Inflammatory macrophage treated with lipopolysaccharide for 1 hour (primary cell): ENCODE results near the gene VILL.
A peak's percentile ranks its signal among the peaks of the same experiment; 100 is the strongest.
"Not testable (repeated sequence)": the region's sequence is repeated elsewhere in the genome, so short reads cannot be mapped to it uniquely, and the experiment has no call there.

ENCODE experiments used
- DNase-seq, 2 donors: peaks; one replicate each; pipeline ENCODE4 v3.0.0-alpha.2; 2020 to 2022

Gene VILL

DNA sequence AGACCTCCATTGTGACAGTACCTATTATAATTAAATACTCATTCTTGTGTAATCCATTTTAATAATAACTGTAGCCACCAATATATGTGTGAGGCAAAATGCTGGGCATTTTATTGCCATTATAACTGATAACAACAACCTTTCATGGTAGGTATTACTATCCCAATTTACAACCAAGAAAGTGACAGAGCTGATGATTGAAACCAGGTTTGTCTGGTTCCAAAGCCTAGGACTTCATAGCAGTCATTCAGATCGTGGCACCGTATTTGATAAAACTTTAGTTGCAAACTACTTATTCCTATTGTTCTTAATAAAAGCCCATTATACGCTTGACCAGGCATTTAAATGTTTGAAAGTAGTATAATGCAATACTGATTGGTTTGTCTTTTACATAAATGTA is 26.4 kb upstream of the VILL start:
- DNase-seq, result no peak

DNA sequence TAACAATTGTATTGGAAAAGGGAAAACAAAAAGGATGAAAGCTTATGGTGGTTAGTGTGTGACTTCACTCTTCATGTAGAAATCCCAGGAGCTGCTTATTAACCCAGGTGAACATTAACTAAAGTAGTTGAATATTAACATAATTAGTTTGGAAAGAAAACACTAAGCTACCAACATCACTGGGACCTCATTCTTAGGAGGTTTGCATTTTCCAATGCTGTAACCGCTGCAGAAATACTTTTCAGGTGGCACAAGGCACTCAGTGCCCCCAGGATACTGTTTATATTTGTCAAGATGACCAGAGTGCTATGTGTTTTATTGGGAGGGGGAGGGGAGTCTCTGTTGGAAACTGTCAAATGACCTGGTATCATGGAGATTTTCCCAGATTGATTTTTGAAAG is 25.9 kb upstream of the VILL start:
- no peak for DNase-seq

DNA sequence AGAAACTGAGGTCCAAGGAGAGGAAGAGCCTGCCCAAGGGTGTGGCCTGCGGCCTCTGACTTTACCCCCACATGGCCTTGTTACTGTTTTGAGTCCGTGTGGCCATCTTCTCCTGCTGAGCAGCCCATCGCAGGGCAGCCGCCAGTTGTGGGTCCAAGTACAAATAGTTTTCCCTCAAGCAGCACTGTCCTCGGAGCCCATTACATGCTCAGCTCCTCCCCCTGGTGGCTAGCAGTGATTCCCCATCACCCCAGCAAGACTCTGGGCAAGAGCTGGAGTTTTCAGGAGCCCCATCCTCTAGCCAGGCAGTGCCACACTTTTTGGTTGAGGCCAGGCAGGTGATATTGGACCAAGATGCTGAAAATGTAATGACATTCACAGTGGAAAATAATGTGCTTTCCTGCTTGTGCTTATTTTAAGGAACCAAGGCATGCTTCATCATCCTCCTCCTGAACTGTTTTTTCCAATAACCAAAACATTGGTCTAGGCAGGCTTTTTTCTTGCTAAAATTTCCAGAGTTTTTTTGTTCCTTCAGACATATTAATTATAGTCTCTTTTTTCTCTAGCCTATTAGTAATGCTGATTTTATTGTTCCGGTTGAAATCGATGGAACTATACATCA is 23.2 kb upstream of the VILL start:
- peak; percentile 40 to 77 for DNase-seq

DNA sequence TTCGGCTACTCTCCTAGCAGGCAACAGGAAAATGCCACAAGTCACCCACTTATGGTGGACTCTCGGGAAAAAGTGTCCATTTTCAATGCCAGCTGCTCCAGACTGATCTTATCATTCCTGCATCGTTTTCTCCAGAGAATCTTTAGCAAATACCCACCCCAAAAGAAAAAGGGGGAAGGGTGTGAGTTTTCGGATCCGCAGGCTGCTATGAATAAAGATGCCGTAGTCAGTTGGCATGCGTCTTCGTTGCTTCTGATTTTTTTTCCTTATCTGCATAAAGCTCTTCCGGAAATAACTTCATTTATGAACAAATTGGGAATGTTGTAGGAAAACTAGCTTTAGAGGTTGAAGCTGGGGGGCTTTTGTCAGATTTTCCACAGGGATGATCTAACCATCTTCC is 22.4 kb upstream of the VILL start:
- DNase-seq, result no peak

DNA sequence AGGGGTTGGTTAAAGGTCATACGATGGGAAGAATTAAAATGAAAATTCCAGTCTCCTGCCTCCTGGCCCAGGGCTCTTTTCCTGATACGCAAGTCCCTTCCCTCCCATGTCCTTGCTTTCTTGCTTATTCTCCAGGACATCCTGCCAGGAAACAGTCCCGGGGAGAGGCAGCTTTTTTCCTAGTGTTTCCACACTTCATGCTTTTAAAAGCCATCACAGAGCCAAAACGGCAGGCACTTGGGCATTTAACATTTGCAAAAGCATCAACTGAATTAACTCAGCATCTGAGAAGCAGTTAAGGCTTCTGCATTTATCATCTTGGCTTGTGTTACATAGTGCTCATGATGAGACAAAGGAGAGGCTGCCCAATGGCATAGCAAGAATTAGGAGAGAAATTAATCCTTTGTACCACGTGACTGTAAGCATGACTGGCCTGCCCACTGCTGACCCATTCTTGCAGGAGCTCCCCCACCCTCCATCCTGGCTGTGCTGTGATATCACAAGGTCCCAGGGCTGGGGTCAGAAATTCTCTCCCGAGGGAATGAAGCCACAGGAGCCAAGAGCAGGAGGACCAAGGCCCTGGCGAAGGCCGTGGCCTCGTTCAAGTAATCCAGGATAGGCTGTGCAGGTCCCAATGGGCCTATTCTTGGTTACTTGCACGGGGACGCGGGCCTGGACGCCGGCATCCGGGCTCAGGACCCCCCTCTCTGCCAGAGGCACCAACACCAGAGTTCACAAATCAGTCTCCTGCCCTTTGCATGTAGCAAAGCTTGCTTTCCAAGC is 21.6 kb upstream of the VILL start:
- DNase-seq, result no peak

DNA sequence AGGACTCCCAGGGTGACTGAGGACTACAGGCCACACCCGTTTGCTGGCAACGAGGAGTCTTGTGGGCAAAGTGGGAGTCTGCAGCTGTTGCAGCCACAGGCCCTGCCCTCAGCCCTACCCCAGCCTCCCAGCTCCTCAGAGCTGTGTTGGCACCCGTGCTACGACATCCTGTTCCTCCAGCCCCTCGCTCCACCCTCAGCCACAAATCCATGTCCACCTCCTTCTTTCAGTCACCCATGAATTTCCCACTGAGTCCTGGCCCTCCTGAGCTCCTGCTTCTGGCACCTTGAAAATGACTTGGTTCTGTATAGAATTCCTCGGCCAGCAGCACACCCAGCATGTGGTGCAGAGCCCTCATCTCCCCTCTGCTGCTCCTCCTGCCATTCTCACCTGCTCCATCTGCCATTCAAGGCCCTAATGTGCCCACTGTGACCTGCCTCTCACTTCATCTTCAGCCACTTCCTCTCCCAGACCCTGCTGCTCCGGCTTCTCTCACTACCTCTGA is 20.9 kb upstream of the VILL start:
- no peak for DNase-seq

DNA sequence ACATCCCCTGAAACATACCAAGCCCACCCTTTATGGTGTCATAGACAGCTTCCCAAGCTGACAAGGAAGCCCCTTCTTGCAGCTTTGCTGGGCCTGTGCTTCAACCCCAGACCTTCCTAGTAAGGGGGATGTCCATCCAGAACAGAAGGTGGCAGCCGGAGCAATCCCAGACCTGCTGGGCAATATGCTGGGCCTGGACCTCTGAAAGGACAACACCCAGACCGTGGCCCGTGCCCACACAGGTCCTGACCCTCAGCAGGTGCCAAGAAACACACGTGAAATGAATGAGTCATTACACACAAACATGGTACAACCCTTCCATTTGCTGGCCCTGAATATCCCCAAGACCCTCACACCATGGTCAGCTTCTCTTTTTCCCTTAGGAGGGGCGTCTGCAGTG is 19.8 kb upstream of the VILL start:
- no peak for DNase-seq

DNA sequence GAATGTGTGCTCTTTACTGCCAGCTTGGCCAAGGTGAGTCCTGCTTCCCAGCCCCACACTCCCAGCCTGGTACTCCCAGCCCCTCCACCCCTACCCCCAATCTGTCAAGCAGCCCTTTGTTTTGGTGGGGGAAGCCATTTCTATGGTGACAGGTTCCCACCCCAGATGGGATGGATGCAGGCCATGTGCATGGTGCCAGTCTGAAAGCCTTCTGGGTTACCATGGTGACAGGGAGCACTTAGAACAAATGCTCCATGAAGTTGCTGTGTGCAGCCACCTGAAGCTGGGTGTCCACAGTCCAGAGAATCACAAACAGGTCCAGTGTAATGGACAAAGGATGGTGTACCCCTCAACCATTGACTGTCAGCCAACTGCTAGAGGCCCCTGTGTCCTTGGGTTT is 19.1 kb upstream of the VILL start:
- no peak for DNase-seq

DNA sequence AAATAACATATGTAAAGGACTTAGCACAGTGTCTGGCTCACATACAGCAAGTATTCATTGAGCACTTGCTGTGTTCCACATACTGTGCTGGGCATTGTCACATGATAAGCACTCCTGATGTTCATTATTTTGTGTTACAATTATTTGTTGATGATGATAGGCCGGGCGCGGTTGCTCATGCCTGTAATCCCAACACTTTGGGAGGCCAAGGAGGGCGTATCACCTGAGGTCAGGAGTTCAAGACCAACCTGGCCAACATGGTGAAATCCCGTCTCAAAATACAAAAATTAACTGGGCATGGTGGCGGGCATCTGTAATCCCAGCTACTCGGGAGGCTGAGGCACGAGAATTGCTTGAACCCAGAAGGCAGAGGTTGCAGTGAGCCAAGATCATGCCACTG is 18.5 kb upstream of the VILL start:
- DNase-seq, result not testable (repeated sequence)

DNA sequence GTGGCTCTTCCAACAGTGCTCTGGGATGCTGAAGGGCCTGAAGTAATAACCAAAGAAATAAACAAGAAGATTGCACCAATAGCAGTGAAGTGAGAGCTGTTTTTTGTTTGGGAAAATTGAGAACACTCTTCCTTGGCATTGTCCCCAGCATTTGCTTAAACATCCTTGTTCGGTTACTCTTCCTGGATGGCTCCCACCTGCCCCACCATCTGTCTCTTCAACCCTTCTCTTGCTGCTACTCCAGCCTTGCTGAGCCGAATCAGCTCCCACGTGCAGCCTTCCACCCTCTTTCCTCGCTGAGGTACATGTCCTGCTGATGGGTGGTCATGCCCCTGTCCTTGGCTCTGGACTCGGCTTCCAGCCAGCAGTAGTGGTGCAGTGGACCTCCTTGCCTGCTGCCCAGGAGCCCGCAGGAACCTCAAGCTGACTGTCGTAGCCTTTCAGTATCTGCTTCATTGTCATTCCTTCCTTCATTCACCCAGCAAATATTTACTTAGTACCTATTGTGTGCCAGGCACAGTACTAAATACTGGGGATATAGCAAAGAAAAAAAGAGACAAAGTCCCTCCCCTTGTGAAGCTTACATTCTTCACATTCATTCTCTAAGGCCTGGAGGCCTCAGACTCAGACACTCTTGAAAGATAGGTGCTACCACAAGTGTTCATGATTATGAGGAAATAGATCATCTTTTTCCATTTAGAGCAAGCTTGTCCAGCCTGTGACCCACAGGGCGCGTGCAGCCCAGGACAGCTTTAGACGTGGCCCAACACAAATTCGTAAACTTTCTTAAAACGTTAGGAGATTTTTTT is 17.1 kb upstream of the VILL start:
- no peak for DNase-seq

DNA sequence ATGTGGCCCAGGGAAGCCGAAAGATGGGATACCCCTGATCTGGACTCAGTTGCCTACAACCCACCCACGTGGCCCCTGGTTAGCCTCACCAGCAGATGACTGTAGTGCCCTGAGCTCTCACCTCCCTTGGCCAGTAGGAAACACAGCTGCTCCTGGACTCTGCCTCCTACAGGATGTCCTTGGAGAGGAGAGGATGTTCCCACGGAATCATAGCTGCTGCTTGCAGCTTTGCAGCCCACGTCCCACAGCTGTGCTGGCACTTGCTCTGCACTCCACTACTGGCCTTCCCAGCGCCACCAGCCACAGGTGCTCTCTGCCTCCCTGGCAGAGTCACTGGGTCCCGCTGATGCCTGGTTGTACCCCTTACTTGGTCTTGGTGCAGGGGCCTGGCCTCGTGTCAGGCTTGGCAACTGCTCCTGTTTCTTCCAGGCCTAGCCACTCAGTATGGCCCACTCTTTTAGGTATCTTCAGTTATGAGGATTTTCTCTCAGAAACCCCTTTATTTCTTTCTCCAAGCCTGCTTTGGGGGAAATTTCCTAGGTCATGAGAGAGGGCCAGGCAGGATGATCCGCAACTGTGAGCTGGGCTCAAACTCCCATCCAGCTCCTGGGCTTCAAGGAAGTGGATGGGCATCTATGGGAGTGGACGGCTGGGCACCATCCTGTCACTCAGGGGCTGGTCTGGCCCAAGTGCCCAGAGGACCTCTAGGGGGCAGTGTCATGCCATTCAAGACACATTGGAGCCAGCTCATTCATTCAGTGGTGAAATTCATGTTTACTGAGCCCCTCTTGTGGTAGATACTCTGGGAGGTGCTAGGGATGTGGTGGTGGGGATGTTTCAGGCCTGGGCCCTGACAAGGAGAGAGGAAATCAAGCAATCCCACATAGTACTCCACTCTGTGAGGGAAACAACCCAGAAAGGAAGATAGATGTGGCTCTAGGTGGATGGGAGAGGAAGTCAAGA is 16.2 kb upstream of the VILL start:
- peak; percentile 63 to 88 for DNase-seq

DNA sequence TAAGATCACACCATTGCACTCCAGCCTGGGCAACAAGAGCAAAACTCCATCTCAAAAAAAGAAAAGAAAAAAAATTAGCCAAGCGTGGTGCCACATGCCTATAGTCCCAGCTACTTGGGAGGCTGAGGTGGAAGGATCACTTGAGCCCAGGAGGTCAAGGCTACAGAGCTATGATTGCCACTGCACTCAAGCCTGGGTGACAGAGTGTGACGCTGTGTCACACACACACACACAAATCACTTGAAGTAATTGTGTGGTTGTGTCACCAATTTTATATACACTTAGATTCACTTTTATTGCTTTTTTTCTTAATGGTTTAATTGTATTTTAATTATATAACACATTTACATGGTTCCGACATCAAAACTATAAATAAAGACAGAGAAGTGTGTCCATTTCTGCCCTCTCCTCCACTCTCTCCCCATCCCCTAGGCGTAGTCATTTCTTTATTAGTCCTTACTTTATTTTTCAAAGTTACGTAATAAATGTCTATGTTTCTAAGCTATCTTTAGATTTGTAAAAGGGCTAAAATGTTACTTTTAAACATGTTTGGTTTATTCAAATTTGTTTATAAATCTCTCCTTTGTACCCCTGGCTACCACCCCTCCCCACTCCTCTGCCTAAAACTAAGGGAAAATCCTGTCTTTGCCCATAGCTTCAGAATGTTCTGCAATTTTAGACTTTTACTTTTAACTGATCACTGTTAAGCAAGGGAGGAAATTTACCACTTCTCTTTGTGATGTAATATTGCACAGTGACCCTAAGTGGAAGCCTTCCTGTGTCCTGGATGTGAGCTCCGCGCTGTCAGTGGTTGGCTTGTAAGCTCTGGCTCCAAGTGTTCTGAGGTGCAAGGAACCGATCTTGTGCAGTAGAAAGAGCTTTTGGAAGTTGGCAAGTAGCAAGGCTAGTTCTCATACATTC is 10.8 kb upstream of the VILL start:
- peak; percentile 97 for DNase-seq

DNA sequence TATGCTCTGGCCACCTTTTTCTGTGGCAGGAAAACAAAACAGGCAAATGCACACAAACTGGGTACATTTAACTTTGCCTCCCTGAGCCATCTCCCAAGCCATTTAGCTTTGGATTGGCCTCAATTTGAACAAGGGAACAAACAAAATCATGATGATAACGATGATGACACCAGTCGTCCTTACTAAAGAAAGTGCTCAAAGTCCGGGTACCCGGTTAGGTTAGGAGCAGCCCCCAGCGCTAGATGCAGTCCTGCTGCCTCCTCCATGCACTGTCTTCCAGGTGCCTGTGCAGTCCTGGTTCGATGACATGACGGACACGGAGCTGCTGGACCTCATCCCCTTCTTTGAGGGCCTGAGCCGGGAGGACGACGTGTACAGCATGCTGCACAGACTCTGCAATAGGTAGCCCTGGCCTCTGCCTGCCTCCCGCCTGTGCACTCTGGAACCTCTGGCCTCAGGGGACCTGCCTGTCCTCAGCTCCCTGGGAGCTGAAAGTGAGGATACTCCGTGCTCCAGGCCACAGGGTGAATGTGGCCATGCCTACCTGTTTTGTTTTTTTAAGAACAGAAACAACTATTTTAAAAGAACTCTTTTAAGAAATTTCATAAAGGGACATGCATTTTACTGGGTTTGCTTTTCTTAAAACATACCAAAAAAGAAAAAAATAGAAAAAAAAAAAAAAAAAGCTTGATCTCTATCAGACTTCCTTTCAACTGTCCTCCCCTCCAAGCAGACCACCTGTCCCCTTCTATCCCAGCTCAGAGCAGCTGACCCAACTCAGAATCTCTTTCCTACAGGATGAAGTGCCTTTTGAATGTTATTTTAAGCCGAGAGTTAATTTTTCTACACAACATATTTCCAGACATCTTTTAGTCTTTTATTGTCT is 9.9 kb upstream of the VILL start:
- no peak for DNase-seq

DNA sequence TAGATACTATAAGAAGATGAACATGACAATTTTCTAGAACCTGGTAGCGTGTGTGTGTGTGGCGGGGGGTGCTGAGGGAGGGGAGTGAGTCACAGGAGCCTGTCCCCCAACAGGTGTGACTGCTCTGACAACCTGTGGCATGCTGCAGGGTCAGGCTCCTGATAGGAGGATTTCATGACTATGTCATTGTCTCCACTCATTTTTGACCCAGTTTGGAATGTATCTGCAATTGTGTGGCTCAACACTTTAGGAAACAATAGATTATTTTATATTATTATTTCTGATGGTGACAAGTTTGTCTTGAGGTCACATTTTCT is 9.3 kb upstream of the VILL start:
- no peak for DNase-seq

DNA sequence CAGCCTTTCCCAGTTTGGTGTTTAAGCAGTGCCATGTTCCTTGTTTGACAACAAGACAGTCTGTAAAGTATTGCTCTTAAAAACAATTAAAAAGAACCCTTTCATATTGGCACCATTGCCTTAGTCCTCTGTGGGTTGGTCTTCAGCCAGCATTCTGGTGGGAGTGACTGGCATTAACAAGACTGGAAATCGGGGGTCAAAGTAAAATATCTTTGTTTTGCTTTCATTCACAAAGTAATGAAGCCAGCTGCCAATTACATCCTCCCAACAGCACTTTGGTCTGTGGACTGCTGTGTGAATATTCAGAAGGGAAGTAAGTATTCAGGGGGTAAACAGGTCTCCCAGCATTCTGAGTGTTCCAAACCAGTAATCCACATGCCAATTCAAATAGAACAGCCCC is 8.3 kb upstream of the VILL start:
- no peak for DNase-seq

DNA sequence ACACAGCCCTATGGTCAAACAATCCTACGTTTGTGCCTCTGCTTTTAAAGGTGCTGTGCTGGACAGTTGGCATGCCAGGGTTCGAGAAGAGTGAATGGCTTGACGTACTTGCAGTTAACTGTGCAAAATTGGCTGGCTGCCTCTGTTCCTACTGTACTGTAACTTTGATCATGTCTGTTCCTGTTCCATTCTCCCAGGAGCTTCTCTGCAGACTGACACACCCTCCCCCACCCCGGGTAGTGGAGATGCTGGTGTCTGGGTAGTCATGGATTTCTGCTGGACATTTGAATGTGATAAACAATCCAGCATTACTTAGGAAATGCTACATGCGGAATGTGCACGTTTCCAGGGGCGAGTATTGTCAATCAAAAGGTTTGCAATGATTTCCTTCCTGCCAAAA is 6.5 kb upstream of the VILL start:
- DNase-seq, result no peak

DNA sequence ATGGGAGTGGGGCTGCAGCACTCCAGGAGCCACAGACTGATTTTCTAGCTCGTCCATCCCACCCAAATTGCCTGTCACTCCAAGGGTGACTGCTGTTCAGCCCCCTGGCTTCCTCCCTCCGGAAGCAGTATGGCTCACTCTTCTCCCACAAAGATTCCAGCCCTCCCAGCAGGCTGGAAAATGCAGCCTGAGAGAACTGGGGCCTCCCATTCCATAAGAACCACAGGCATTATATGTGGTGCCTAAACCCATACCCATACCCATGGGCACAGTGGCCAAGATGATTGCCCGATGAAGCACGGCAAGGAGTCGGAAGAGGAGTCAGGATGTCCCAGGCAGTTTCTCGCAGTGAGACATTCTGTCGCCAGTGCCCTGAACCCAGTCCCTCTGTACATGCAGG is 6.0 kb upstream of the VILL start:
- no peak for DNase-seq

DNA sequence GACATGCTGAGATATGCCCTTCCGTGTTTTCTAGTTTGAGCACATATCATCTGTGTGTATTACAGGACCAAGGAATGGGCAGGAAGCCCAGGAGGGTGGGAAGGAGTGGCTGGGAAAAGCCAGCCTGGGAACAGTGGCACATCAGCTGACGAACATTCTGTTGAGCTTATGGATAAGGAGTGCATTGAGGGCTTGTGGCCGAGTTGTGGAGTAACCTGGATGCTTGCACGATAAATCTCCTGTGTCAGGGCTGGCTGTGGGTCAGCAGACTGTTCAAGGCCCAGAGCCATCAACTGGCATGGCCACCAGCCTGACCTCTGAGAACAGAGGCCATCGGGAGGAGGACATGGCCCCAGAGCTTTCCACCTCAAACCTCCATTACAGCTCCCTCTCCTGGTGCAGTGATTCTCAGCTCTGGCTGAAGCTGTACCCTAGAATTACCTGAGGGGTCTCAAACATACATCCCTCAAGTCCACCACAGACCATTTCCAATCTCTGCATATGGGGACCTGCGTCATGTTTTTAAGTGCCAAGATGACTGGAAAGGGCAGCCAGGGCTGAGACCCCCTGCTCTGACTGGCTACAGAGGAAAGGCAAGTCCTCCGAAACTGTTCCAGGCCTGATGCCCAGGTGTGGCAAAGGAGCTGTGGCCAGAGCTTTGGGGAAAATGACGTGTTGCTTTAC is 4.8 kb upstream of the VILL start:
- no peak for DNase-seq

DNA sequence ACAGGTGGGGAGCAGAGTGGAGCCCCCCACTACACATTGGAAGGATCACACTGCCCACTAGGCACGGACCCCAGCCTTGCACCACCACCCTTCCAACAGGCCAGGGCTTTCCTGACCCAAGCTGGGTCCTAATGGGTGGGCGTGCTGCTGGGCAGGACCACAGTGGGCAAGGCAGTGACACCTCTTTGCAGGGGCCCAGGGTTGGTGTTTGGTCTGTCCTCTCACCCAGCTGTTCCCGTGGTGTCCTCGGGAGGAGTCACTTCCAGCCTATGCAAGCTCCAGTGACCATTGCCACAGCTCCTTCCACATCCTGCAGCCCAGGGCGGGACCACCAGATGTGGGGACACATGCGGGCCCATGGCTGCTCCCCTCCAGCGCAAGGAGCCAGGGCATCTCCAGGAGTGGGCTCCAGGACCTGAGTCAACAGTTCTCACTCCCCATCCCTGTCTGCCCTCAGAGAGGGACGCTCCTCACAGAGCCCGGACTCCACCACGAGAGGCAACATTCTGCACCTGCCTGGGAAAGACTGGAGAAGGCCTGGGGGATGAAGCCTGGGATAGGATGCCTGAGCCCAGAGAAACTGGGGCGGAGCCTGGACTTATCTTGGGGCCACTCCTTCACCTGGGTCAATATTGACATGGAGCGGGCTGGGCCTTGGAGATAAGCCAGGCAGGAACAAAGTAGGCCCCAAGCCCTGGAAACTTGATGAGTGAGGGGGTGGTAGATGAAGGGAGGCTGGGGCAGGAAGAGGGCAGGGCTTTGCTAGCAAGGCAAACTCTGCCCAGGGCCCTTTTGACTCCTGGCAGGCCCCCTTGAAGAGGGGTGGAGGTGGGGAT is 3.9 kb upstream of the VILL start:
- no peak for DNase-seq
